Embryonic facial prominence (tissue), 1 donor: Measurements from ENCODE around the gene TM4SF20.

Source experiments
- DNase-seq: peaks from one replicate; pipeline ENCODE4 v3.0.0-alpha.2; 2016; ENCODE audit errors: extremely low spot score

Gene TM4SF20

GRCh38 chr2:227320305-227321094 lies 58.6 kb downstream of the TM4SF20 start:
- no peak for DNase-seq

DNA sequence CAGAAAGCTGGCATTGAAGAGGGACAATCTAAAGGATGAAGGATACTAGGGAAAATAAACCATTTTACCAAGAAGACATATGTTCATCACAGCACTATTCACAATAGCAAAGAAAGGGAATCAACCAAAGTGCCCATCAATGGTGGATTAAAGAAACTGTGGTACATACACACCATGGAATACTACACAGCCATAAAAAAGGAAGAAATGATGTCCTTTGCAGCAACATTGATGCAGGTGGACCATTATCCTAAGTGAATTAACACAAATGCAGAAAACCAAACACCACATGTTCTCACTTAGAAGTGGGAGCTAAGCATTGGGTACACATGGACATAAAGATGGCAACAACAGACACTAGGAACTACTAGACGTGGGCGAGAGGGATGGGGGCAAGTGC lies 61.3 kb downstream of the TM4SF20 start:
- no peak for DNase-seq

DNA sequence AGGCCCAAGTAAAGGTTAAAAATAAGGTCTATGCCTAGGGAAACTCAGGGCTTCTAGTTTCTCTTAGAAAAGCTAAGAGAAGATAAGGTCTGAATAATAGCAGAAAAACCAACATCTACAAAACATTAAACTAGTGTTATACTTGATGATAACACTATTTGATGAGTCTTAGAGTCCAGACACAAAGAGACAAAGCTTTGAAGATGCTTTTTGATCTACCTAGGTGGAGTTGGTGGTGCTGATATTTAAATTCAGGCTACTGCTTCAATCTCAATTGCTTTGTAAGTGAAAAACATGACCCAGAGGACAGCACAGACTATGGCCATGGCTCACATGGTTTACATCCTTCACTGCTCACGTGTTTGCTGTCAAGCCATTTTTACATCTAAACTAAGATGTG lies 65.8 kb downstream of the TM4SF20 start:
- DNase-seq = no peak

DNA sequence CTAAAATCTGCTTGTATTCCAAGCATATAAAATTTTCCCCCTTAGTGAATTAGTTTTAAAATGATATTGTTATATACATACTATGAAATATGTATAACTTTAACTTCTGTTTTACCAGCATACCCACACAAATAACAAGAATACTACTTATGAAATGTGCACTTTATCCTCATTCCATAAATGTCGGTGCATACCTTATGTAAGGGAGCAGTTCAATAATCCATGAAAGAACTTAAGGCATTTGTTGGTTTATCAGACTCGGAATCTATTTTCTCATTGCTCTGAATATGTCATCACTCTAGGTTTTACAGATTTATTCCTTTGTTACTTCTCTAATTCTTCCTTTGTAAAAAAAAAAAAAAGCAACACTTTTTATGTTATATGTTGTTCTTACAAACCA lies 66.5 kb downstream of the TM4SF20 start:
- no peak for DNase-seq
